ENCODE results near the gene EVA1C. TPM values are rescaled to one million over a fixed set of nuclear protein-coding genes. Genes with fewer than 3 reads are reported as not detected.
"Not testable (repeated sequence)": the region's sequence is repeated elsewhere in the genome, so short reads cannot be mapped to it uniquely, and the experiment has no call there.

Gene EVA1C
- total RNA-seq, 3 donors from 2014 or later: 12.8 to 15.3 (median 14.7) TPM

GRCh38 chr21:32543056-32543455 lies 130.6 kb downstream of the EVA1C start:
- not testable (repeated sequence) for H3K4me3 Mint-ChIP-seq; H3K4me1 Mint-ChIP-seq (ENCODE audit: low read depth); H3K9me3 Mint-ChIP-seq; H3K27me3 Mint-ChIP-seq (ENCODE audit: low read depth); H3K36me3 Mint-ChIP-seq (ENCODE audit: insufficient read depth); ATAC-seq; DNase-seq

- DNase-seq: no peak
- Mint-ChIP-seq H3K4me3 (no peak overlapping the region), H3K4me1 (ENCODE audit: low read depth) (peaks cover under 1% of the 10 kb centered on the region), H3K36me3 (ENCODE audit: insufficient read depth) (no peaks in the 10 kb centered on the region), H3K9me3 (no peaks in the 10 kb centered on the region), H3K27me3 (ENCODE audit: low read depth) (no peaks in the 10 kb centered on the region)
- no peak for ATAC-seq
Measured at GRCh38 chr21:32543975-32544374, 131.5 kb downstream of the EVA1C start.

DNA sequence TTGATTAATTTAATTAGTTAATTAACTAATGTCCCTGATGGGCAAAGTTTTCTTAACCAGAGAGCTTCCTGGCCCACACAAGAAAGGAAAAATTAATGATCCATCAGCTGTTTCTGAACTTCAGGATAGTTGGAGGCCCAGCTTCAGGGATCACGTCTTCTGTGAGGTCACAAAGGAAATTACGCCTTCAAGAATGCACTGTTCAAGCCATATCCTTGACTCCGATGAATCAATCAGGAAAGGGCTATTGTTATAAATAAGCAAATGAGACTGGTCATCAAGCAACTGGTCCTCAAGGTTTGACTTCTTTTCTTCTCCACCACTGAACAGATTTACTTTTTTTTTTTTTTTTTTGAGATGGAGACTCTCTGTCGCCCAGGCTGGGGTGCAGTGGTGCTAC lies 132.2 kb downstream of the EVA1C start:
- no peaks in the 10 kb centered on the region for H3K9me3 Mint-ChIP-seq
- H3K36me3 Mint-ChIP-seq (ENCODE audit: insufficient read depth): no peaks in the 10 kb centered on the region
- H3K4me3 Mint-ChIP-seq: no peak overlapping the region
- no peaks in the 10 kb centered on the region for H3K4me1 Mint-ChIP-seq (ENCODE audit: low read depth)
- no peak for DNase-seq
- H3K27me3 Mint-ChIP-seq (ENCODE audit: low read depth): no peaks in the 10 kb centered on the region
- no peak for ATAC-seq

- H3K4me3 Mint-ChIP-seq: no peak overlapping the region
- H3K9me3 Mint-ChIP-seq: no peaks in the 10 kb centered on the region
- ATAC-seq (no peak), DNase-seq (no peak)
- no peaks in the 10 kb centered on the region for H3K27me3 Mint-ChIP-seq (ENCODE audit: low read depth)
- H3K36me3 Mint-ChIP-seq (ENCODE audit: insufficient read depth): no peaks in the 10 kb centered on the region
- no peaks in the 10 kb centered on the region for H3K4me1 Mint-ChIP-seq (ENCODE audit: low read depth)
Measured at GRCh38 chr21:32545948-32546441, 133.5 kb downstream of the EVA1C start.

DNA sequence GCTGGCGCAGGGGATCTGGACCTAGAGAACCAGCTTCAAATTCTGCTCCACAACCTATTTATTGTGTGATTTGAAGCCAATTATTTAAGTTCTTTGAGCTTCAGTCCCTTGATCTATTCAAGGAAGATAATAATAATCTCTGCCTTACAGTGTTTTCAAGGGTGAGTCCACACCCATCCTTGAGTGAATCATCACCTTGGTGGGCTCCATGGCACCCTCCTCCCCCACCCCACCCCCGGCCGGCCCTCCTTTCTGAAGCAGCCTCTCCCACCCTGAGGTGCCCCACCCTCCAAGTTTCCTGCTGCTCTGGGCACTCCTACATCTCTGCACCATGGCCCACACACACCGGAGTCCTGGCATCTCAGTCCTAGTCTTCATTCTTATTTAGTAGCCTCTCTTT lies 134.5 kb downstream of the EVA1C start:
- Mint-ChIP-seq H3K36me3 (ENCODE audit: insufficient read depth) (no peaks in the 10 kb centered on the region), H3K27me3 (ENCODE audit: low read depth) (no peaks in the 10 kb centered on the region), H3K4me1 (ENCODE audit: low read depth) (no peaks in the 10 kb centered on the region), H3K9me3 (no peaks in the 10 kb centered on the region), H3K4me3 (no peak overlapping the region)
- ATAC-seq (no peak), DNase-seq (no peak)

GRCh38 chr21:32548978-32549377 lies 136.5 kb downstream of the EVA1C start:
- no peak for ATAC-seq
- H3K4me1 Mint-ChIP-seq (ENCODE audit: low read depth): no peaks in the 10 kb centered on the region
- H3K36me3 Mint-ChIP-seq (ENCODE audit: insufficient read depth): no peaks in the 10 kb centered on the region
- DNase-seq: no peak
- H3K27me3 Mint-ChIP-seq (ENCODE audit: low read depth): no peaks in the 10 kb centered on the region
- no peaks in the 10 kb centered on the region for H3K9me3 Mint-ChIP-seq
- no peak overlapping the region for H3K4me3 Mint-ChIP-seq

DNA sequence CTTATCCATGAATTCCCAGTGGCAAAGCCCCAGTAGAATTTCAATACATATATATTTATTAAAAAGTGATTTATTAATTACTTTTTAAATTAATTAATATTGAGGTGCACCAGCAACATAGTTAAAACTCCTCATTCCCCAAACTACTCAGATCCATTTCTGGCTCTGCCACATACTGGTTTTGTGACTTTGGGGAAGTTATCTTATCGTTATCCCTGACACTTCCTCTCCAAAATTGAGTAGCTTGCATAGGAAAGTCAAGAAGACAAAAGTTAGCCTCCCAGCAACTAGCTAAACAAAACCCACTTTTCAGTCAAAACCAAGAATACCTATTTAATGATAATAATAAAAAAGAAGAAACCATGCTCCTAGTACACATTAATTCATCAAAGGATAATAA lies 136.9 kb downstream of the EVA1C start:
- ATAC-seq: no peak
- H3K27me3 Mint-ChIP-seq (ENCODE audit: low read depth): no peaks in the 10 kb centered on the region
- DNase-seq: no peak
- no peaks in the 10 kb centered on the region for H3K36me3 Mint-ChIP-seq (ENCODE audit: insufficient read depth)
- no peaks in the 10 kb centered on the region for H3K9me3 Mint-ChIP-seq
- H3K4me1 Mint-ChIP-seq (ENCODE audit: low read depth): no peaks in the 10 kb centered on the region
- H3K4me3 Mint-ChIP-seq: no peak overlapping the region

DNA sequence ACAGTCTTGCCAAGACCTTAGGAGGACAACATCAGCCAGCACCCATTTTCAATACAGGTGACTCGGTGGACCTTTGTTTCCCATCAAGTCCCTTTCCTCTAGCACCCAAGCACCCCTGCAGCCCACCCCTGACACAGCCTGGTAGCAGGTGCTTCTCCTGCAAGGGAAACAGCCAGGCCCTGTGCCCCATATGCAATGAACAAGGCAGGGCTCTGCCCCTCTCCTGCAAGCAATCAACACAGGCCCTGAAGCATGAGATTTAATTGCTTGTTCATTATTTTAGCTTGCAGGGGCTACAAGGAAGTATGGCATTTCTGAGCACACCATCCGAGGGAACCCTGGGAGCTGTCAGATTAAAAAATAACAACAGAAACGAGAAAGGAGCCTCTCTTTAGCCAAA lies 137.4 kb downstream of the EVA1C start:
- no peaks in the 10 kb centered on the region for H3K4me1 Mint-ChIP-seq (ENCODE audit: low read depth)
- DNase-seq (no peak), ATAC-seq (no peak)
- H3K27me3 Mint-ChIP-seq (ENCODE audit: low read depth): no peaks in the 10 kb centered on the region
- H3K9me3 Mint-ChIP-seq: no peaks in the 10 kb centered on the region
- H3K36me3 Mint-ChIP-seq (ENCODE audit: insufficient read depth): no peaks in the 10 kb centered on the region
- no peak overlapping the region for H3K4me3 Mint-ChIP-seq

DNA sequence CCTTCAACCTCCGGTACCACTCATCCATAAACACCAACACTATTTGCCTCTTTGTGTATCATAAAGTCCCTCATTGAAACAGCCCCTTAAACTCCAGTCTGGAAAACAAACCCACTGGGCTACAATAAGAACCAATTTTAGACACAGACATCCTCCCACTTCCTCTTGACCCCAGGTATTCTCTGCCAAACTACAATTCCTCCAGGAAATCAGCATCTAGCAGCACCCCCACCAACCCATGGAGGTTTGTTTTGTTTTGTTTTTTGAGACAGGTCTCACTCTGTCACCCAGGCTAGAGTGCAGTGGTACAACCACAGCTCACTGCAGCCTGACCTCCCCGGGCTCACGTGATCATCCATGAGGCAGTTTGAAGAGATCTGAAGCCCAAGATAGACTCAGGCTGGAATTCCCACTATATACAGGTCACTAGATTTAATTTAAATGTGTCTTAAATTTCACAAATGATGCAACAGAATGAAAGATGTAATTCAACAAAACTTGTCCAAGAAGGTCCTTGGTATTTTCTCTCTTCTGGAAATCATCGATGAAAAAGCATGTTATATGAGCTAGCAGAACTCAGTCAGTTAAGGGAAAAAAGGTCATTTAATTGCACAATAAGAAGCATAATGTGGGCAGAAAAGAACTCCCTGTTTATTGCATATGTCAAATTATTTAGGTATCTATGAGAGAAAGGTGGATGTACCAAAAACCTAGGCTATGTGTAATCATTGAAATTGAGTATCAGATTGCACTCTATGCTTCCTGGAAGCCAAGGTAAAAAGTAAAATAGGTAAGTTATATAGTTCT lies 142.5 kb downstream of the EVA1C start:
- Mint-ChIP-seq H3K27me3 (ENCODE audit: low read depth) (no peaks in the 10 kb centered on the region), H3K36me3 (ENCODE audit: insufficient read depth) (no peaks in the 10 kb centered on the region), H3K4me3 (no peak overlapping the region), H3K9me3 (no peaks in the 10 kb centered on the region), H3K4me1 (ENCODE audit: low read depth) (no peaks in the 10 kb centered on the region)
- ATAC-seq: no peak
- no peak for DNase-seq

DNA sequence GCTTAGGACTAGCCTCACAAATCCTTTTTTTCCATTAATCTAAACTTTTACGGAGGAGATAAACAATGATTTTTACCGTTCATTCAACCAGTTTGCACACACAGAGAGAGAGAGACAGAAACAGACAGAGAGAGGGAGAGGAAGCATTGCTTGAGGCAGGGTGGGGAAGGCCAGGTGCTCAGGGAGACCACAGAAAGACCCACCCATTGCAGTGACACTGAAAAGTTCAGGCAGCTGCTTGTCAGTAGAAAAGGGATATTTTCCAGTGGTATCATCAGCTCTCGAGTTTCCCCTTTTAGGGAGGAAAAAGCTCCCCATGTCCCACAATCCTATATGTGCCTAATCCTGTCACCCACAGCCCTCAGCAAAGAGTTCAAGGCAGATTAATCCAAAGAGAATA lies 145.6 kb downstream of the EVA1C start:
- no peaks in the 10 kb centered on the region for H3K4me1 Mint-ChIP-seq (ENCODE audit: low read depth)
- DNase-seq (no peak), ATAC-seq (no peak)
- H3K27me3 Mint-ChIP-seq (ENCODE audit: low read depth): no peaks in the 10 kb centered on the region
- H3K9me3 Mint-ChIP-seq: no peaks in the 10 kb centered on the region
- no peak overlapping the region for H3K4me3 Mint-ChIP-seq
- H3K36me3 Mint-ChIP-seq (ENCODE audit: insufficient read depth): no peaks in the 10 kb centered on the region

GRCh38 chr21:32559006-32559610 lies 146.6 kb downstream of the EVA1C start:
- ATAC-seq (no peak), DNase-seq (no peak)
- H3K4me3 Mint-ChIP-seq: no peak overlapping the region
- no peaks in the 10 kb centered on the region for H3K36me3 Mint-ChIP-seq (ENCODE audit: insufficient read depth)
- no peaks in the 10 kb centered on the region for H3K9me3 Mint-ChIP-seq
- H3K4me1 Mint-ChIP-seq (ENCODE audit: low read depth): no peaks in the 10 kb centered on the region
- H3K27me3 Mint-ChIP-seq (ENCODE audit: low read depth): no peaks in the 10 kb centered on the region

- Mint-ChIP-seq H3K4me1 (ENCODE audit: low read depth) (no peaks in the 10 kb centered on the region), H3K9me3 (peaks cover 13% of the 10 kb centered on the region), H3K36me3 (ENCODE audit: insufficient read depth) (peaks cover 6% of the 10 kb centered on the region), H3K27me3 (ENCODE audit: low read depth) (no peaks in the 10 kb centered on the region), H3K4me3 (no peak overlapping the region)
- DNase-seq (no peak), ATAC-seq (no peak)
Measured at GRCh38 chr21:32560896-32561295, 148.4 kb downstream of the EVA1C start.

DNA sequence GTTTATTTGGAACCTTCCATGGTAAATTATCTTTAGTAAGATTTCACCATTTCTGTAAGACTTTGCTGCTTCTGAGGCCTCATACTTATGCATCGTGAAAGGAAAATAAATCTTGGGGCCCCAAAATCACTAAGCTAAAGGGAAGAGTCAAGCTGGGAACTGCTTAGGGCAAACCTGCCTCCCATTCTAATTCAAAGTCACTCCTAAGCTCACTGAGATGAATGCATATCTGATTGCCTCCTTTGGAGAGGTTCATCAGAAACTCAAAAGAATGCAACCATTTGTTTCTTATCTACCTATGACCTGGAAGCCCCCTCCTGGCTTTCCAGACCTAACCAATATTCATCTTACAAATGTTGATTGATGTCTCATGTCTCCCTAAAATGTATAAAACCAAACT lies 149.0 kb downstream of the EVA1C start:
- not testable (repeated sequence) for ATAC-seq; H3K36me3 Mint-ChIP-seq (ENCODE audit: insufficient read depth); DNase-seq; H3K4me3 Mint-ChIP-seq; H3K27me3 Mint-ChIP-seq (ENCODE audit: low read depth); H3K4me1 Mint-ChIP-seq (ENCODE audit: low read depth)
- peaks cover 13% of the 10 kb centered on the region for H3K9me3 Mint-ChIP-seq

DNA sequence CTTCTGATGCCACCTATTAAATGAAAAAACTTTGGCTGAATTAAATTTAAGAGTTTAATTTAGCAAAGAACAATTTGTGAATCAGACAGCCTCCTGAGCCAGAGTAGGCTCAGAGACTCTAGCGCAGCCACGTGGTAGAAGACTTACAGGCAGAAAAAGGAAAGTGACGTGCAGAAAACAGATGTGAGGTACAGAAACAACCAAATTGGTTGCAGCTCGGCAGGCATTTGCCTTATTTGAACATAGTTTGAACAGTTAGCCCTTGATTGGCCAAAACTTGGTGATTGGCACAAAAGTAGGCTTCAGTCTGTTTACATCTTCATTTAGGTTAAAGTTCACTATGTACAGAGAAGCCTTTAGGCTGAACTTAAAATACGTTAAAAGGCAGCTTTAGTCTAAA lies 149.9 kb downstream of the EVA1C start:
- DNase-seq: no peak
- Mint-ChIP-seq H3K27me3 (ENCODE audit: low read depth) (no peaks in the 10 kb centered on the region), H3K4me3 (no peak overlapping the region), H3K9me3 (peaks cover 13% of the 10 kb centered on the region), H3K36me3 (ENCODE audit: insufficient read depth) (peaks cover 9% of the 10 kb centered on the region), H3K4me1 (ENCODE audit: low read depth) (no peaks in the 10 kb centered on the region)
- ATAC-seq: peak in 1 of 2 donors; percentile 62

- ATAC-seq: no peak
- DNase-seq: no peak
- H3K4me3 Mint-ChIP-seq: no peak overlapping the region
- peaks cover 13% of the 10 kb centered on the region for H3K9me3 Mint-ChIP-seq
- H3K27me3 Mint-ChIP-seq (ENCODE audit: low read depth): no peaks in the 10 kb centered on the region
- peaks cover 9% of the 10 kb centered on the region for H3K36me3 Mint-ChIP-seq (ENCODE audit: insufficient read depth)
- no peaks in the 10 kb centered on the region for H3K4me1 Mint-ChIP-seq (ENCODE audit: low read depth)
Measured at GRCh38 chr21:32562915-32563314, 150.4 kb downstream of the EVA1C start.

All from activated T-cell treated with anti-CD3 and anti-CD28 coated beads, Interleukin-2, amount 50 U/mL, for 4 hours (primary cell).